ENCODE measurements around the gene BMS1. TPM values are rescaled to one million over a fixed set of nuclear protein-coding genes. Genes with fewer than 3 reads are reported as not detected.

BMS1 gene
- total and polyA plus RNA-seq, 7 donors = 5.4 to 14.3 (median 12.2) TPM

DNA sequence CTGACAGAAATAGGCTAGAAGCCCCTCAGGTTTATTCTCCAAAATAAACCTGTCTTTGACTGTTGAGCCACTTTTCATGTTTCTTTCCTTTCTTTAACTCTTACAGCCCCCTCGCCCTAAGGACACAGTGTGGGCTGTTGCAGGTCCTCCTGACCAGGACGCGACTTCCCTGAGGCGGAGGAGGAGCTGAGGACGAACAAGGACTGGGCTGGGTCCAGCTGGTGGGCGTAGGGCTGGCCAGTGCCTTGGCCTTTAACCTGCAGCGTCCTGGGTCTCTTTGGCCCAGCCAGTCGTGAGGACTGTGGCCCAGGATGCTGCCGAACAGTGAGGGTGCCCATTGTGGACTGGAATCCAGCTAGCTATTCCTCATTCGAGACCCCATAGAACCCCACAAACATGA, 13.4 kb upstream of the BMS1 start:
- DNase-seq = no peak
- 82 to 86% methylated on average over 10 of the region's 10 CpGs for WGBS, 2 donors
- intact Hi-C loops (cut with DNase I) = no loop called here
- no peak for TF ChIP-seq POLR2A (IDR thresholded peaks at IDR 0.05)
- no peak for TF ChIP-seq EP300 (IDR thresholded peaks at IDR 0.05)
- TF ChIP-seq POLR2AphosphoS5 (IDR thresholded peaks at IDR 0.05) = no peak
- TF ChIP-seq, protein P1, sequence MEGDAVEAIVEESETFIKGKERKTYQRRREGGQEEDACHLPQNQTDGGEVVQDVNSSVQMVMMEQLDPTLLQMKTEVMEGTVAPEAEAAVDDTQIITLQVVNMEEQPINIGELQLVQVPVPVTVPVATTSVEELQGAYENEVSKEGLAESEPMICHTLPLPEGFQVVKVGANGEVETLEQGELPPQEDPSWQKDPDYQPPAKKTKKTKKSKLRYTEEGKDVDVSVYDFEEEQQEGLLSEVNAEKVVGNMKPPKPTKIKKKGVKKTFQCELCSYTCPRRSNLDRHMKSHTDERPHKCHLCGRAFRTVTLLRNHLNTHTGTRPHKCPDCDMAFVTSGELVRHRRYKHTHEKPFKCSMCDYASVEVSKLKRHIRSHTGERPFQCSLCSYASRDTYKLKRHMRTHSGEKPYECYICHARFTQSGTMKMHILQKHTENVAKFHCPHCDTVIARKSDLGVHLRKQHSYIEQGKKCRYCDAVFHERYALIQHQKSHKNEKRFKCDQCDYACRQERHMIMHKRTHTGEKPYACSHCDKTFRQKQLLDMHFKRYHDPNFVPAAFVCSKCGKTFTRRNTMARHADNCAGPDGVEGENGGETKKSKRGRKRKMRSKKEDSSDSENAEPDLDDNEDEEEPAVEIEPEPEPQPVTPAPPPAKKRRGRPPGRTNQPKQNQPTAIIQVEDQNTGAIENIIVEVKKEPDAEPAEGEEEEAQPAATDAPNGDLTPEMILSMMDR (IDR thresholded peaks at IDR 0.05) = no peak
- Histone ChIP-seq H3K27me3 (no peaks in the 10 kb centered on the region), H3K27ac (no peak overlapping the region), H3K36me3 (no peaks in the 10 kb centered on the region), H3K4me3 (no peak overlapping the region), H3K4me1 (no peaks in the 10 kb centered on the region), H3K9me3 (peaks cover 0 to 3% (median 0%) of the 10 kb centered on the region in 4 donors)

DNA sequence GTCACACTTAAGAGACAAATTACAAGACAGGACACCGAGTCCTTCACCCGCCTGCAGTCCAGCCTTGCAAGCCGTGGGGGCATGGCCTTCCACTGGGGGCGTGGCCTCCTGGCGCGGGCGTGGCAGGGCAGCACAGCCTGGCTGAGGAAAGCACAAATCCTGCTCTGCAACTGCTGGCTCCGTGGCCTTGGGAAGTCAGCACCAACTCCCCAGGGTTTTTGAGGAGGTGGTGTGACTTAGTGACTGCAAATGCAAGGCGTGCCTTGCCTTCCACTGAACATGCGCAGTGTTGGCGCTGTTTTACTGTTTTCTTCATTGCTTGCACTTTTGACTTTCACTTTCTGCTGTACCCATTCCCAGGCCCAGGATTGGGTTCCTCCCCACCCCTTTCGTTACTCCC, 12.9 kb upstream of the BMS1 start:
- Histone ChIP-seq H3K27me3 (no peaks in the 10 kb centered on the region), H3K4me1 (no peaks in the 10 kb centered on the region), H3K9me3 (peaks cover 0 to 3% (median 0%) of the 10 kb centered on the region in 4 donors), H3K27ac (no peak overlapping the region), H3K4me3 (no peak overlapping the region), H3K36me3 (no peaks in the 10 kb centered on the region)
- WGBS, 2 donors = 23 to 81% methylated on average over 12 of the region's 12 CpGs
- no peak for TF ChIP-seq EP300 (IDR thresholded peaks at IDR 0.05)
- no peak for DNase-seq
- intact Hi-C loops (cut with DNase I) = no loop called here

DNA sequence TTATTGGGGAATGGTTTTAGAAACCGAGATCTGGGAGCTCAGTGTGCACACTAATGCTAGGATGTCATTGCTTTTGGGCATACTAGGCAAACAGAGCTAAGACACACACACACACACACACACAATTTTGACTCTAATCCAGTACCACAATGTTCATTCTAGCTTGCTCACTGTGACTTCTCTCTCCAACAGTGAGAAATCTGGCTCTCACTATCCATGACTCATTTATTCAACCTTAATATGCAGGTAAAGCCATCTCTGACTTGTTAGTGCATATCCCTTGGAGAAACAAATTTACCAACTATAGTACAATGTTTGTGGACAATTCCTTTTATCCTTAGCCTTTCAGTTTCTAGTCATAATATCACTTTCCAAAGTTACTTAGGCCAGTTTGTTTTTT, 5.9 kb upstream of the BMS1 start:
- WGBS, 2 donors = 52 to 57% methylated on average over 1 of the region's 1 CpG
- Histone ChIP-seq H3K9me3 (no peaks in the 10 kb centered on the region), H3K27ac (no peak overlapping the region), H3K4me3 (no peak overlapping the region), H3K36me3 (no peaks in the 10 kb centered on the region), H3K4me1 (peaks cover 0 to 3% (median under 1%) of the 10 kb centered on the region in 4 donors), H3K27me3 (peaks cover 0 to 19% (median 0%) of the 10 kb centered on the region in 3 donors)
- intact Hi-C loops (cut with DNase I) = no loop called here
- DNase-seq = no peak
- no peak for TF ChIP-seq POLR2A (IDR thresholded peaks at IDR 0.05)
- TF ChIP-seq, protein P1 (IDR thresholded peaks at IDR 0.05) = no peak
- TF ChIP-seq POLR2AphosphoS5 (IDR thresholded peaks at IDR 0.05) = no peak
- no peak for TF ChIP-seq EP300 (IDR thresholded peaks at IDR 0.05)

DNA sequence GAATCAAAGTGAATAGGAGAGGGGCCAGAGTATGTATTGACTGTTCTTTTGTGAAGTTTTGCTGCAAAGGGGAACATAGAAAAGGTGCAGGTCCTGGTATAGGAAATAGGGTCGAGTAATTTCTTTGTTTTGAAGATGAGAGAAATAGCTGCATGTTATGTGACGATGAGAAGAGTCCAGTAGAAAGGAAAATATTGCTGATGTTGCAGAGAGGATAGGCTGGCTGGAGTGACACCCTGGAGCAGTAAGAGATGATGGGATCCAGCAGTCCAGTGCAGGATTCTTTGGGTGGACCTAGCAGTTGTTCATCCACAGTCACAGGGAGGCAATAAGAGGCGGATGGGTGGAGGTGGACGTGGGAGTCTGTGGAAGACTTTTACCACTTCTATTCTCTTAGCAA, 2.1 kb upstream of the BMS1 start:
- peaks cover 0 to 13% (median 5%) of the 10 kb centered on the region in 4 donors for H3K36me3 ChIP-seq
- WGBS, 2 donors = 88 to 92% methylated on average over 4 of the region's 4 CpGs
- TF ChIP-seq, protein P1 (IDR thresholded peaks at IDR 0.05) = no peak
- TF ChIP-seq EP300 (IDR thresholded peaks at IDR 0.05) (no peak), POLR2A (IDR thresholded peaks at IDR 0.05) (no peak), POLR2AphosphoS5 (IDR thresholded peaks at IDR 0.05) (no peak)
- peaks cover 0 to 18% (median 13%) of the 10 kb centered on the region in 4 donors for H3K4me1 ChIP-seq
- no peak overlapping the region for H3K27ac ChIP-seq
- H3K9me3 ChIP-seq = no peaks in the 10 kb centered on the region
- H3K27me3 ChIP-seq = peaks cover 0 to 18% (median 0%) of the 10 kb centered on the region in 3 donors
- DNase-seq = no peak
- intact Hi-C loops (cut with DNase I) = loop anchor here (10.0 kb wide), 1 partner anchor 226 kb away; no protein-coding TSS in a partner anchor
- H3K4me3 ChIP-seq = no peak overlapping the region

DNA sequence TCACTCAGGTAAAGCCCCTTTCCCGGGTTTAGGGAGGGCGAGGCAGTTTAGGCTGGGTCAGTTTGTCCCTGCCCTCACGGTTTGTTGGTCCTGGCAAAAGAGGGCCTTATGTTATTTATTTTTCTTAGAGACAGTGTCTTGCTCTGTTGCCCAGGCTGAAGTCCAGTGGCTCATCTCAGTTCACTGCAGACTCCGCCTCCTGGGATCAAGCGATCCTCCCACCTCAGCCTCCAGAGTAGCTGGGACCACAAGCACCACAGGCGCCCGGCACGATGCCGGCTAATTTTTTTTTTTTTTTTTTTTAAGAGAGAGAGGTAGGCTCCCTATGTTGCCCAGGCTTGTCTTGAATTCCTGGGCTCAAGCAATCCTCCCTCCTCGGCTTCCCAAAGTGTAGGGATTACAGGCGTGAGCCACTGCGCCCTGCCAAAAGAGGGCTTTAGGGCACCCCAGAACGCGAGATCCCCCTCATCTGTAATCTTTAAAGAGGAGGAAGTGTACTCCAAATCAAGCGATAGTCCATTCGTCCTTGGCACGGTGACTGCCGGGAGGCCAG, 626 bp upstream of the BMS1 start:
- peak overlapping the region; percentile 55 to 74 (median 64) for H3K4me3 ChIP-seq
- H3K27ac ChIP-seq = peak overlapping the region; percentile 88 to 96 (median 90)
- peaks cover 0 to 7% (median 0%) of the 10 kb centered on the region in 3 donors for H3K27me3 ChIP-seq
- H3K9me3 ChIP-seq = no peaks in the 10 kb centered on the region
- intact Hi-C loops (cut with DNase I) = loop anchor here (1.0 to 10.0 kb wide), 2 partner anchors 29 to 227 kb away; no protein-coding TSS in a partner anchor
- TF ChIP-seq EP300 (IDR thresholded peaks at IDR 0.05) (no peak), POLR2AphosphoS5 (IDR thresholded peaks at IDR 0.05) (no peak), POLR2A (IDR thresholded peaks at IDR 0.05) (no peak)
- TF ChIP-seq, protein P1 (IDR thresholded peaks at IDR 0.05) = no peak
- H3K36me3 ChIP-seq = peaks cover 6 to 27% (median 19%) of the 10 kb centered on the region in 4 donors
- WGBS, 2 donors = 33 to 34% methylated on average over 18 of the region's 18 CpGs
- peaks cover 0 to 18% (median 13%) of the 10 kb centered on the region in 4 donors for H3K4me1 ChIP-seq
- no peak for DNase-seq

All from sigmoid colon (tissue), 7 donors.